Mesenchymal stem cell (in vitro differentiated cells and primary cell): ENCODE results near the gene CCDC97.

Experiments
- DNase-seq: peaks from one replicate; pipeline ENCODE4 v3.0.0-alpha.2; 2013
- H2AFZ ChIP-seq: one replicate; pipeline ENCODE4 v1.6.1; 2013; ENCODE audit warnings: low read depth, mild to moderate bottlenecking, control low read depth, inconsistent platforms, low read length, moderate library complexity
- H2AK5ac ChIP-seq: 2 replicates; pipeline ENCODE4 v1.6.1; 2013; ENCODE audit warnings: low read length, moderate library complexity, mild to moderate bottlenecking, inconsistent platforms; ENCODE audit not compliant: severe bottlenecking
- H2BK120ac ChIP-seq: one replicate; pipeline ENCODE4 v1.6.1; 2013; ENCODE audit warnings: low read depth, mild to moderate bottlenecking, inconsistent platforms, low read length, moderate library complexity
- H2BK12ac ChIP-seq, 2 experiments: one replicate each; pipeline ENCODE4 v1.6.1; 2013; ENCODE audit warnings: inconsistent platforms in 2 of 2, low read length in 2 of 2, mild to moderate bottlenecking in 2 of 2, moderate library complexity in 2 of 2, control low read depth in 1 of 2
- H2BK15ac ChIP-seq: one replicate; pipeline ENCODE4 v1.6.1; 2013; ENCODE audit warnings: mild to moderate bottlenecking, low read depth, inconsistent platforms; ENCODE audit not compliant: poor library complexity, severe bottlenecking
- H2BK5ac ChIP-seq: 2 replicates; pipeline ENCODE4 v1.6.1; 2013; ENCODE audit warnings: low read depth, mild to moderate bottlenecking, low read length, control low read depth, inconsistent platforms; ENCODE audit not compliant: poor library complexity, severe bottlenecking
- H3K14ac ChIP-seq, 2 experiments: one replicate each; pipeline ENCODE4 v1.6.1; 2013; ENCODE audit warnings: inconsistent platforms in 2 of 2, low read length in 2 of 2, control low read depth in 1 of 2, mild to moderate bottlenecking in 1 of 2, moderate library complexity in 1 of 2
- H3K18ac ChIP-seq, 2 experiments: one replicate each; pipeline ENCODE4 v1.6.1; 2013; ENCODE audit warnings: inconsistent platforms in 2 of 2, low read length in 2 of 2, control low read depth in 1 of 2, low read depth in 1 of 2, mild to moderate bottlenecking in 1 of 2
- H3K23ac ChIP-seq, 2 experiments: one replicate each; pipeline ENCODE4 v1.6.1; 2013; ENCODE audit warnings: inconsistent platforms in 2 of 2, low read length in 2 of 2, mild to moderate bottlenecking in 2 of 2, moderate library complexity in 2 of 2, control low read depth in 1 of 2
- H3K27ac ChIP-seq: 2 replicates; pipeline ENCODE4 v1.5.1; 2013; ENCODE audit warnings: mild to moderate bottlenecking, moderate library complexity, low read length, control low read depth, inconsistent platforms; ENCODE audit not compliant: poor library complexity, severe bottlenecking
- H3K27me3 ChIP-seq, 2 experiments: 2 replicates each; pipeline versions ENCODE4 v1.6.1 to v1.7.0; 2013; ENCODE audit warnings: low read length in 2 of 2, mild to moderate bottlenecking in 2 of 2, moderate library complexity in 2 of 2, control low read depth in 1 of 2, inconsistent platforms in 1 of 2; ENCODE audit not compliant: control insufficient read depth in 1 of 2, insufficient read depth in 1 of 2
- H3K36me3 ChIP-seq, 2 experiments: 2 replicates each; pipeline versions ENCODE4 v1.6.1 to v1.7.0; 2013; ENCODE audit warnings: low read length in 2 of 2, control low read depth in 1 of 2, inconsistent platforms in 1 of 2, low read depth in 1 of 2, mild to moderate bottlenecking in 1 of 2; ENCODE audit not compliant: insufficient read depth in 2 of 2, control insufficient read depth in 1 of 2
- H3K4ac ChIP-seq, 2 experiments: one replicate each; pipeline ENCODE4 v1.6.1; 2013; ENCODE audit warnings: inconsistent platforms in 2 of 2, low read length in 2 of 2, mild to moderate bottlenecking in 2 of 2, moderate library complexity in 2 of 2, control low read depth in 1 of 2, low read depth in 1 of 2
- H3K4me1 ChIP-seq: 2 replicates; pipeline ENCODE4 v1.6.1; 2013; ENCODE audit warnings: low read depth, low read length, control low read depth; ENCODE audit not compliant: control insufficient read depth, insufficient read depth
- H3K4me2 ChIP-seq: 2 replicates; pipeline ENCODE4 v1.6.1; 2013; ENCODE audit warnings: low read length, mild to moderate bottlenecking, inconsistent platforms; ENCODE audit not compliant: poor library complexity, severe bottlenecking
- H3K4me3 ChIP-seq, 2 experiments: 2 replicates each; pipeline versions ENCODE4 v1.5.1 to v1.7.0; 2013; ENCODE audit warnings: low read length in 2 of 2, mild to moderate bottlenecking in 2 of 2, control low read depth in 1 of 2, low read depth in 1 of 2; ENCODE audit not compliant: insufficient read depth in 1 of 2
- H3K79me1 ChIP-seq: replicated peaks from 2 replicates; pipeline ENCODE4 v1.6.1; 2013; ENCODE audit warnings: mild to moderate bottlenecking, control low read depth, low read length, inconsistent platforms; ENCODE audit not compliant: poor library complexity, severe bottlenecking
- H3K9ac ChIP-seq: 2 replicates; pipeline ENCODE4 v1.7.0; 2013; ENCODE audit warnings: mild to moderate bottlenecking, low read length, moderate library complexity
- H3K9me3 ChIP-seq: 2 replicates; pipeline ENCODE4 v1.7.0; 2013; ENCODE audit warnings: mild to moderate bottlenecking, low read length; ENCODE audit not compliant: control insufficient read depth
- H4K8ac ChIP-seq: one replicate; pipeline ENCODE4 v1.6.1; 2013; ENCODE audit warnings: inconsistent platforms, mild to moderate bottlenecking, low read length, moderate library complexity
- H4K91ac ChIP-seq: one replicate; pipeline ENCODE4 v1.6.1; 2013; ENCODE audit warnings: mild to moderate bottlenecking, low read length, inconsistent platforms
- WGBS: methylation state at CpG from one replicate; pipeline ENCODE4 v1.1.7; 2013; ENCODE audit warnings: mixed read lengths; 5-methylcytosine and 5-hydroxymethylcytosine counted together

Gene CCDC97

DNA sequence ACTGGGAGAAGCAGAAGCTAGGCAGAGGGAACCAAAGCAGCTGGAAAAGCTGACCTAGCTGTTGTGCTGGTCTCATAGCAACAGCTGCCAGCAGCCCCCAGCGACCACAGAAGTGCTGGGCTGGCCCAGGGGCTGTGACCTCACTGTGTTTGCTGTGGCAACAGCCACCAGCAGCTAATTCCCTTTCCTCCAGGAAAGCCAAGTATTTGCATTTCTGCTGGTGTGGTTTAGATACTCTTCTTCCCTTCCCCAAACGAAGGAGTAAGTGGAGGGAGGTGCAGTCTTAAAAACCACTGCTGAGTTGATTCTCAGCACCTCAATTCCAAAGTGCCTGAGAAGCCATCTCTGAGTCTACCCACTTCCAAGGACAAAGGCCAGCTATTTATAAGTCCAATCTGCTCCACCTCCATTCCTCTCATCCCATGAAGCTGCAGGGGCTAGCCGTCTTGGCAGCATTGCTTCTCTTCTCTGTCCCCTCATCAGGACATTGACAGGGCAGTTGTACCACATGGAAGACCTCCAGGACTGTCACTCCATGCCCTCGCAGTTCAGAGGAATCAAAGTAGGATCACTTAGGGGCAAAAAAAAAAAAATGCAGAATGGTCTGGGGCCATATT, 11.5 kb upstream of the CCDC97 start:
- Histone ChIP-seq H3K9me3 (no peaks in the 10 kb centered on the region), H3K36me3 (peaks cover 78 to 94% of the 10 kb centered on the region in 2 experiments), H3K4me1 (peaks cover 26% of the 10 kb centered on the region), H2AK5ac (no peak overlapping the region), H3K79me1 (peaks cover 40% of the 10 kb centered on the region), H3K18ac (peak overlapping the region in 1 of 2 experiments; percentile 19), H4K91ac (no peak overlapping the region), H2BK12ac (no peak overlapping the region), H3K4me2 (no peak overlapping the region), H3K23ac (no peak overlapping the region), H2BK120ac (no peak overlapping the region), H3K4me3 (no peak overlapping the region), H3K27me3 (no peaks in the 10 kb centered on the region), H3K27ac (peak overlapping the region; percentile 14), H2BK15ac (no peak overlapping the region), H4K8ac (no peak overlapping the region), H3K4ac (no peak overlapping the region), H3K14ac (no peak overlapping the region), H3K9ac (peak overlapping the region; percentile 91), H2AFZ (no peak overlapping the region), H2BK5ac (no peak overlapping the region)
- 50% methylated on average over 4 of the region's 4 CpGs for WGBS
- DNase-seq, result peak; percentile 99

DNA sequence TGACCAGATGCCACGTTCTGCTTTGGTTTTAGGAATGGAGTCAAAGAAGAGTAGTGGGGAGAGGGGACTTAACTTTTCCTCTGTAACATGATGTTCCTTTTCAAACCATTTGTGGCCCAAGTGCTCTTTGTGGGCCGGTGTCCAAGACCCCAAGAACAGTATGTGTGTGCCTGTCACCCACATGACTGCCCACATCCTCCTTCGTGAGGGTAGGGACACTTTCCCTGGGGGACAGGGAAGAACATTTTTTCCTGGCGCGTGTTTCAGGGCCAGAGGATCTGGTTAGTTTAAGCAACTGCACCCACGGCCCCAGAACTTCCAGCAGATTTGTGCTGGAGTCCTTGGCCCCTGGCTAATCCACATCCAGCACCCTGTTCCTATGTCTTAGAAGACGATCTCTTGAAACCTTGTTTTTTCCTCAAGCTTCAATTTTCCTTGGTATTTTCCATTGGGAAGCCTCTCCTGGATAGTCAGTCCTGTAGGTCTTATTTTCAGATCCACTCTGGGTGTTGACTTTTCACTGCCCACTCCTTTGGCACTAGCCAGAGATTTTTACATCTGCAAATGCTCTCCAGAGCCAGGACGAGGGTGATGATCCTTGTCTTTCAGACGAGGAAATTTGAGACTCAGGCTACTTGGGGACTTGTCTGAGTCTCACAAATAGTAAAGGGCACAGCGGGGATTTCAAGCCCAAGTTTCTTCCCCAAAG, 10.8 kb upstream of the CCDC97 start:
- H3K4me1 ChIP-seq, result peaks cover 26% of the 10 kb centered on the region
- peak overlapping the region in 1 of 2 experiments; percentile 7 for H2BK12ac ChIP-seq
- H3K18ac ChIP-seq, result no peak overlapping the region
- no peak overlapping the region for H2AK5ac ChIP-seq
- no peak overlapping the region for H3K4me2 ChIP-seq
- peak overlapping the region; percentile 60 for H2BK15ac ChIP-seq
- H3K9me3 ChIP-seq, result no peaks in the 10 kb centered on the region
- no peak overlapping the region for H3K4me3 ChIP-seq
- H3K14ac ChIP-seq, result no peak overlapping the region
- WGBS, result 87% methylated on average over 10 of the region's 10 CpGs
- H3K79me1 ChIP-seq, result peaks cover 42% of the 10 kb centered on the region
- no peak overlapping the region for H4K91ac ChIP-seq
- no peak overlapping the region for H3K4ac ChIP-seq
- no peak overlapping the region for H2BK5ac ChIP-seq
- no peak overlapping the region for H2AFZ ChIP-seq
- H3K27me3 ChIP-seq, result no peaks in the 10 kb centered on the region
- H3K9ac ChIP-seq, result peak overlapping the region; percentile 91
- no peak overlapping the region for H3K23ac ChIP-seq
- peaks cover 78 to 94% of the 10 kb centered on the region in 2 experiments for H3K36me3 ChIP-seq
- peak; percentile 46 for DNase-seq
- no peak overlapping the region for H2BK120ac ChIP-seq
- H3K27ac ChIP-seq, result peak overlapping the region; percentile 44
- no peak overlapping the region for H4K8ac ChIP-seq

DNA sequence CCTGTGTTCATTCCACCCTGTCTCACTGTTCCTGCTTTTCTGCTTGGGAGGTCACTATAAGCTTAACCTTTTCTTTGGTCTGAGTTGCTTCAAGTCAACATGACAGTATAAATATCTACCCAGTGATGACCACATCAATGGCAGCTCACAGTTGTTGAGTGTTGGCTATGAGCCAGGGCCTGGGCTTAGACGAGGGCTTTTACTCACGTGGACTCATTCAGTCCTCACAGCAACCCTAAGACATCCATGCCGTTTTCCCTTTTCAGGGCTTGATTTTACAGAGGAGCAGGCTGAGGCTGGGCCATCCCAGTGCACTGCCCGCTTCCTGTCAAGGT, 10.2 kb upstream of the CCDC97 start:
- H3K18ac ChIP-seq, result no peak overlapping the region
- H2AFZ ChIP-seq, result no peak overlapping the region
- H3K27ac ChIP-seq, result peak overlapping the region; percentile 44
- no peak overlapping the region for H2BK120ac ChIP-seq
- peaks cover 26% of the 10 kb centered on the region for H3K4me1 ChIP-seq
- H2AK5ac ChIP-seq, result no peak overlapping the region
- no peak overlapping the region for H2BK12ac ChIP-seq
- no peak overlapping the region for H4K91ac ChIP-seq
- H3K4me2 ChIP-seq, result no peak overlapping the region
- DNase-seq, result peak; percentile 97
- no peak overlapping the region for H3K4ac ChIP-seq
- peaks cover 78 to 94% of the 10 kb centered on the region in 2 experiments for H3K36me3 ChIP-seq
- no peak overlapping the region for H3K4me3 ChIP-seq
- H3K23ac ChIP-seq, result no peak overlapping the region
- 42% methylated on average over 4 of the region's 4 CpGs for WGBS
- H3K9ac ChIP-seq, result peak overlapping the region; percentile 91
- no peak overlapping the region for H4K8ac ChIP-seq
- no peak overlapping the region for H2BK15ac ChIP-seq
- no peak overlapping the region for H3K14ac ChIP-seq
- no peaks in the 10 kb centered on the region for H3K9me3 ChIP-seq
- H3K79me1 ChIP-seq, result peaks cover 42% of the 10 kb centered on the region
- no peaks in the 10 kb centered on the region for H3K27me3 ChIP-seq
- no peak overlapping the region for H2BK5ac ChIP-seq

DNA sequence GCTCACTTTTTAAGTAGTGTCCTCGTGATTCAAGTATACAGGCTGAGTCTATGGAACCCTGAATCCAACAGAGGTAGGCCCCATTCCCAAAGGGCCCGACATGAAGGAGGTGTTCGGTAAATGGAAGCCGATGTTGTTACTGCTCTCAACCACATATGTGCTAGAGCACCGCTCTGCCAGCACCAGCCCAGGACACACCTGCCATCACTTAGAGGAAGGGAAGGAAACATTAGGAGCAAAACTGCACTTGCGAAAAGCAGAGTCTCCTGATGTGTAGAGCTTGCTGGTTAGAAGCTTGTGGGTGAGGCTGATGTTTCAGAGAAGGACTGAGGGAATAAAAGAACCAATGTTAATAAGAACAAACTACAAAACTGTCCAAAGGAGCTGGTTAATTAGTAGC, 9.4 kb upstream of the CCDC97 start:
- H3K4ac ChIP-seq, result no peak overlapping the region
- no peak overlapping the region for H4K8ac ChIP-seq
- no peak overlapping the region for H3K14ac ChIP-seq
- no peak for DNase-seq
- no peak overlapping the region for H2BK5ac ChIP-seq
- peak overlapping the region; percentile 91 for H3K9ac ChIP-seq
- H3K27ac ChIP-seq, result no peak overlapping the region
- 99% methylated on average over 6 of the region's 6 CpGs for WGBS
- peaks cover 26% of the 10 kb centered on the region for H3K4me1 ChIP-seq
- no peak overlapping the region for H3K4me2 ChIP-seq
- H4K91ac ChIP-seq, result no peak overlapping the region
- H2AK5ac ChIP-seq, result no peak overlapping the region
- H3K4me3 ChIP-seq, result no peak overlapping the region
- no peak overlapping the region for H2BK15ac ChIP-seq
- no peak overlapping the region for H2BK12ac ChIP-seq
- no peak overlapping the region for H2BK120ac ChIP-seq
- peaks cover 43% of the 10 kb centered on the region for H3K79me1 ChIP-seq
- no peak overlapping the region for H2AFZ ChIP-seq
- H3K27me3 ChIP-seq, result no peaks in the 10 kb centered on the region
- H3K18ac ChIP-seq, result no peak overlapping the region
- H3K9me3 ChIP-seq, result no peaks in the 10 kb centered on the region
- H3K23ac ChIP-seq, result no peak overlapping the region
- peaks cover 83 to 93% of the 10 kb centered on the region in 2 experiments for H3K36me3 ChIP-seq
